Measurements from ENCODE around the gene CNGA1.

GRCh38 chr4:48033825-48034413 is 17.4 kb upstream of the CNGA1 start:
- peak; percentile 90 for TF ChIP-seq CTCF (IDR thresholded peaks at IDR 0.05; ENCODE audit: insufficient read depth, low read length, poor library complexity, severe bottlenecking)
- no peak for TF ChIP-seq EZH2phosphoT487 (conservative IDR thresholded peaks at IDR 0.05; ENCODE audit: low read length)
